CD4-positive, alpha-beta T cell (primary cell): ENCODE measurements around the gene FARS2. TPM values are rescaled to one million over a fixed set of nuclear protein-coding genes. Genes with fewer than 3 reads are reported as not detected.

Experiments
- ATAC-seq: fragments of 200-7000 bp; cut with Tn5 transposase; one replicate; pipeline ENCODE4 v1.10.0; 2022; ENCODE audit warnings: mild to moderate bottlenecking; ENCODE audit not compliant: poor library complexity
- CTCF ChIA-PET: fragments of 350-600 bp; sonication (Branson Sonifier 250); formaldehyde crosslinking; loops from one replicate; lab custom pipeline; 2021; ENCODE audit warnings: antibody characterized with exemption, inconsistent platforms; lab: Charles Lee
- POLR2A ChIA-PET: fragments of 350-600 bp; sonication (Branson Sonifier 250); formaldehyde crosslinking; loops from one replicate; lab custom pipeline; 2021; ENCODE audit warnings: antibody characterized with exemption, inconsistent platforms; lab: Charles Lee
- DNase-seq, 14 experiments: peaks; one replicate each; pipeline ENCODE4 v3.0.0-alpha.2; 2013 to 2020; ENCODE audit warnings: mixed read lengths in 2 of 14
- H3K27ac ChIP-seq, 2 donors: one replicate each; pipeline versions ENCODE4 v1.5.1 to v1.7.0; 2013; ENCODE audit warnings: low read length in 2 of 2, low read depth in 1 of 2, mild to moderate bottlenecking in 1 of 2
- H3K27me3 ChIP-seq, 2 experiments: 1 replicate in 1 of 2; 2 replicates in 1 of 2; pipeline versions ENCODE4 v1.6.1 to v1.7.0; 2013; ENCODE audit warnings: low read length in 2 of 2, control low read depth in 1 of 2, mild to moderate bottlenecking in 1 of 2, moderate library complexity in 1 of 2; ENCODE audit not compliant: insufficient read depth in 2 of 2, control insufficient read depth in 1 of 2
- H3K36me3 ChIP-seq: one replicate; pipeline ENCODE4 v1.6.1; 2013; ENCODE audit warnings: low read length, control low read depth; ENCODE audit not compliant: insufficient read depth
- H3K4me1 ChIP-seq: one replicate; pipeline ENCODE4 v1.6.1; 2013; ENCODE audit warnings: low read length, control low read depth; ENCODE audit not compliant: insufficient read depth
- H3K4me3 ChIP-seq: one replicate; pipeline ENCODE4 v1.5.1; 2013; ENCODE audit warnings: mild to moderate bottlenecking, low read length, moderate library complexity
- H3K9me3 ChIP-seq, 2 experiments: 1 replicate in 1 of 2; 2 replicates in 1 of 2; pipeline versions ENCODE4 v1.6.1 to v1.7.0; 2013; ENCODE audit warnings: low read length in 2 of 2, mild to moderate bottlenecking in 2 of 2, control low read depth in 1 of 2, moderate library complexity in 1 of 2; ENCODE audit not compliant: control insufficient read depth in 1 of 2, insufficient read depth in 1 of 2
- H3K27ac Mint-ChIP-seq: one replicate; pipeline ENCODE4 v1.8.0; 2020; ENCODE audit warnings: mixed read lengths
- H3K27me3 Mint-ChIP-seq: one replicate; pipeline ENCODE4 v1.8.0; 2021; ENCODE audit warnings: mixed read lengths
- H3K36me3 Mint-ChIP-seq: one replicate; pipeline ENCODE4 v1.8.0; 2021; ENCODE audit warnings: low read depth, mixed read lengths
- H3K4me1 Mint-ChIP-seq: one replicate; pipeline ENCODE4 v1.8.0; 2021; ENCODE audit warnings: low read depth, mixed read lengths
- H3K4me3 Mint-ChIP-seq: one replicate; pipeline ENCODE4 v1.8.0; 2020; ENCODE audit warnings: mild to moderate bottlenecking, mixed read lengths
- H3K9me3 Mint-ChIP-seq: one replicate; pipeline ENCODE4 v1.8.0; 2020; ENCODE audit warnings: mixed read lengths
- CTCF ChIP-seq: fragments of 200-600 bp; IDR thresholded peaks from one replicate; pipeline ENCODE4 v1.8.0; 2022; ENCODE audit warnings: antibody characterized with exemption, mild to moderate bottlenecking
- intact Hi-C, 2 experiments: fragments of 100-400 bp; cut with DNase I in 1 of 2; cut with micrococcal nuclease in 1 of 2; formaldehyde crosslinking; loops; one replicate each; pipeline versions ENCODE4 v1.15.1 to v1.9.0; 2023 to 2025; cut with DNase I, micrococcal nuclease
- total RNA-seq, 174 experiments: library from RNA in 2 of 174; stranded (reverse) in 2 of 174; gene quantifications; one replicate each; pipeline ENCODE4 v1.2.3 and lab custom pipeline; 2021 to 2026

The FARS2 gene
- total RNA-seq, 2 experiments from 2014 or later, result 12.6 to 12.8 TPM

GRCh38 chr6:5249451-5250122 is 11.7 kb upstream of the FARS2 start:
- Mint-ChIP-seq H3K27me3 (no peaks in the 10 kb centered on the region), H3K4me3 (no peak overlapping the region), H3K9me3 (no peaks in the 10 kb centered on the region), H3K36me3 (peaks cover 23% of the 10 kb centered on the region), H3K27ac (no peak overlapping the region), H3K4me1 (no peaks in the 10 kb centered on the region)
- no peak overlapping the region for H3K27ac ChIP-seq
- ChIA-PET CTCF (no interaction called here), POLR2A (no interaction called here)
- no peak for TF ChIP-seq CTCF
- intact Hi-C loops, result loop anchor here in 1 of 2 experiments (5.0 to 10.0 kb wide), 2 partner anchors 107 to 1225 kb away; a partner anchor contains a TSS
- H3K4me1 ChIP-seq, result no peaks in the 10 kb centered on the region
- ATAC-seq, result no peak
- H3K9me3 ChIP-seq, result no peaks in the 10 kb centered on the region
- no peak for DNase-seq
- no peak overlapping the region for H3K4me3 ChIP-seq
- H3K27me3 ChIP-seq, result no peaks in the 10 kb centered on the region
- peaks cover 5% of the 10 kb centered on the region for H3K36me3 ChIP-seq

GRCh38 chr6:5250451-5250850 is 10.9 kb upstream of the FARS2 start:
- DNase-seq (no peak), ATAC-seq (no peak)
- Histone ChIP-seq H3K36me3 (peaks cover 5% of the 10 kb centered on the region), H3K4me3 (no peak overlapping the region), H3K4me1 (no peaks in the 10 kb centered on the region), H3K27me3 (no peaks in the 10 kb centered on the region), H3K9me3 (no peaks in the 10 kb centered on the region), H3K27ac (no peak overlapping the region)
- peaks cover 30% of the 10 kb centered on the region for H3K36me3 Mint-ChIP-seq
- H3K27ac Mint-ChIP-seq, result no peak overlapping the region
- CTCF ChIA-PET, result no interaction called here
- no peaks in the 10 kb centered on the region for H3K4me1 Mint-ChIP-seq
- no peak for TF ChIP-seq CTCF
- H3K9me3 Mint-ChIP-seq, result no peaks in the 10 kb centered on the region
- intact Hi-C loops, result loop anchor here in 1 of 2 experiments (5.0 to 10.0 kb wide), 2 partner anchors 108 to 1226 kb away; a partner anchor contains a TSS
- H3K27me3 Mint-ChIP-seq, result no peaks in the 10 kb centered on the region
- POLR2A ChIA-PET, result no interaction called here
- H3K4me3 Mint-ChIP-seq, result no peak overlapping the region

- Mint-ChIP-seq H3K9me3 (no peaks in the 10 kb centered on the region), H3K27ac (no peak overlapping the region), H3K4me1 (no peaks in the 10 kb centered on the region), H3K4me3 (no peak overlapping the region), H3K27me3 (no peaks in the 10 kb centered on the region), H3K36me3 (peaks cover 33% of the 10 kb centered on the region)
- H3K4me1 ChIP-seq, result no peaks in the 10 kb centered on the region
- no peak overlapping the region for H3K27ac ChIP-seq
- no peak for TF ChIP-seq CTCF
- no peak for ATAC-seq
- H3K9me3 ChIP-seq, result no peaks in the 10 kb centered on the region
- POLR2A ChIA-PET, result no interaction called here
- no peak for DNase-seq
- no peaks in the 10 kb centered on the region for H3K27me3 ChIP-seq
- intact Hi-C loops, result loop anchor here in 1 of 2 experiments (5.0 to 10.0 kb wide), 2 partner anchors 109 to 1226 kb away; a partner anchor contains a TSS
- peaks cover 5% of the 10 kb centered on the region for H3K36me3 ChIP-seq
- no peak overlapping the region for H3K4me3 ChIP-seq
- CTCF ChIA-PET, result no interaction called here
Observed at GRCh38 chr6:5250911-5251310, 10.4 kb upstream of the FARS2 start.
